HG02840 (cell line): Measurements from ENCODE around the gene SHISA9.

ENCODE experiments used
- ATAC-seq: cut with Tn5 transposase; IDR thresholded peaks from one replicate; pipeline ENCODE4 v1.9.1; 2021; ENCODE audit warnings: mild to moderate bottlenecking, moderate library complexity, moderate number of reproducible peaks; ENCODE audit not compliant: unreplicated experiment, low FRiP score

Gene SHISA9

DNA sequence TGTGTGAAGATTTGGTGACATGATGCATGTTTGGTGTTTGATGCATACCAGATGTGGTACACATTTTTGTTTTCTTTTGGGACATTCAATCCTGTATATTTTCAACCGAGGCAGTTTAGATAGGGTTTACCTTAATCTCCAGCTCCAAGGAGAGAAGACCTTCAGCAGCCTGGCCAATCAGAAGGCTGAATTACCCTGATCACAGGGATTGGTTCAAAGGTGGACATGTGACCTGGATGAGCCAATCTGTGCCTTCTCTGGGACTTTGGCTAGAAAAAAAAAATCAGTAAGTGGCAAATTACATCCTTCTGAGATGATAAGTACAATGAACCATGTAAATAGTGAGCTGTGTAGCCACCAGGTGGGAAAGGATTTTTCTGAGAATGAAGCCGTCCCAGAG, 205.1 kb downstream of the SHISA9 start:
- no peak for ATAC-seq

DNA sequence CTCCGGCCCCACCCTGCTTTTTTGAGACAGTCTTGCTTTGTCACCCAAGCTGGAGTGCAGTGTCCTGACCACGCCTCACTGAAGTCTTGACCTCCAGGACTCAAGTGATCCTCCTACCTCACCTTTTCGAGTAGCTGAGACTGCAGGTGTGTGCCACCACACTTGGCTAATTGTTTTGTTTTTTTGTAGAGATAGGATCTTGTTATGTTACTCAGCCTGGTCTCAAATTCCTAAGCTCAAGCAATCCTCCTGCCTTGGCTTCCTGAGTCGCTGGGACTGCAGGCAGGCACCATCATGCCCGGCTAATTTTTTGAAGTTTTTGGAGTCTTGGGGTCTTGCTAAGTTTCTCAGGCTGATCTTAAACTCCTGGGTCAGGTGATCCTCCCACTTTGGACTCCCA, 206.7 kb downstream of the SHISA9 start:
- ATAC-seq, result no peak

DNA sequence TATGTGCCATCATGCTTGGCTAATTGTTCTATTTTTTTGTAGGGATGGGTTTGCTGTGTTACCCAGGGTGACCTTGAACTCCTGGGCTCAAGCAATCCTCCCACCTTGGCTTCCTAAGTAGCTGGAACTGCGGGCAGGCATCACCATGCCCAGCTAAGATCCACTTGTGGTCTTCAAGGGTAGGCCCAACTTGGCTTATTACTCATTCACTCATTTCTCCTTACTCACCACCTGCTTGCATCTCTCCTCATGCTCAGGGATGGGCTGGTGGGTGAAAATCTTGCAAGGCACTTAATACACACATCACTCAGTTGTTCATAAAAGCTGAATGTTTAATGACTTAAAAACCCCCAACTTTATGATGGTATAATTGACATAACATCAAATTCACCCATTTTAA, 207.8 kb downstream of the SHISA9 start:
- no peak for ATAC-seq

DNA sequence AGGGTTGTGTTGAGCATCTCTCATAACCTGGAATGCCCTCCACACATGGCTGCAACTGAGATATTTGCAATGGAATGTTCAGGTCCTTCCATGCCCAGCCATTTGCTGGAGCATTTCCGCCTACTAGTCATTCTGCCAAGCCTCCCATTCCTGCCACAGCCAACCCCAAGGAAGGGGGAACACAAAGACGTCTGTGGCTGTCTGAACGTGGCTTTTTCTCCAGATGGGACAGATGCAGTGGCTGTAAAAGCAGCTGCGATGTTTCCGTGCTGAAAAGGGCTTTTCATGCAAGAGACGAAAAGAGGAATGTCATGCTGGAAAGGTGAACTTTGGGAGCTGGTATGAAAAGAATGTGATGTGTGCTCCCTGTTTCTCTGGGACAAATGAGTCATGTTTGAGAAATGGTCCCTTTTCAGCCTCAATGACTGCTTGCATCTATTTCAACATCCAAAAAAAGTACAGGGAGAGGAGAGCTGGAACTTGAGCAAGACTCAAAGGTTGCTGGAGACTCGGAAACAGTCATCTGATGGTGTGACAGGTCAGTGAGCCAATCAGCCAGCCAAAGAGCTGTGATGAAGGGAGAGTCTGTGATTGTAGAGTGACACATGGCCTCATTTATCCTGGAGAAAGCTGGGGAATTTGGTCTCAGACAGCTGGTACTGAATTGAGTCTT, 208.9 kb downstream of the SHISA9 start:
- ATAC-seq, result no peak

DNA sequence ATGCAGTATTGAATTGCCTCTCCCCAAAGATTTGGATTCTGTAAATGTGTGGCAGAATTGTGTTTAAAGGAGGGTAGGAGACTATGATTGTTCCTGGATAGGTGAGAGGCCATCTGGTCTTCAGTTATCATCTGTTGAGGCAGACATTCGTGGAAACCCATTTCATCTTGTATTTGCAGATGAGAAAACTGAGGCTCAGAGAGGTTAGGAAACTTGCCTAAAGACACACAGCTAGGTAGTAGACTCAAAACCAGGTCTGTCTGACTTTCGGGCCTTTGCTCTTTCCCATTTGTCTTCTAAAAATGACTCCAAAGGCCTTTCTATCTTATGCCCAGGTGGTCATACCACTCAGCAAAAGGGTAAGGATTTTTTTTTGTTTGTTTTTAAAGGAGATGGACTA, 210.3 kb downstream of the SHISA9 start:
- no peak for ATAC-seq

DNA sequence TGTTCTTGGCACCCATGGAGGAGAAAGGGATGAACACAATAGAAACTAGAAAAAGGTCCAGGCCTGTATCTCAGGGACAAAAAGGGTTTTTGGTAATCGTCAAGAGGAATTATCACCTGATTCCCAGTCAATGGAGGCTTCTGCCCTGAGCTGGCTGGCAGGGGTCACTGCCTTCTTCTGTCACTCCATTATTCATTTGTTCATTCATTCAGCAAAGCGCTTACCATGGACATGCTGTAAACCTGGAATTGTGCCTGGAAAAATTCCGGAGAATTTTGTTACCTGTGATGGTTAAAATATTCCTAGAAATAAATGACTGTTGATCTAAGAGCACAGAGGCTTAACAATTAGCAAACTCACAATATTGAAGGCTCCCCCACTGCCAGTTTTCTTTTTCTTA, 212.3 kb downstream of the SHISA9 start:
- no peak for ATAC-seq

DNA sequence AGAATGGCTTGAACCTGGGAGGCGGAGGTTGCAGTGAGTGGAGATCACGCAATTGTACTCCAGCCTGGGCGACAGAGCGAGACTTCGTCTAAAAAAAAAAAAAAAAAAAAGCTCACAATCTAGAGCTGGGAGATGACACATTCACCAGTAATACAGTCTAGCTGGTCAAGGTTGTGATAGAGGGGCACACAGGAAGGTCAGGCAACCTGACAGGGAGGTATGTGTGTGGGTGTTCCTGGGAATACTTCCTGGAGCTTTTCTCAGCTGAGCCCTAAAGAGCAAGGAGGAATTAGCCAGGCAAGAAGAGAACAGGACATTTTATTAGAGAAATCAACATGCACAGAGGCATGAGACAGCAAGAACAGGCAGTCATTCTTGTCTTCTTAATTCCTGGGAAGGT, 216.7 kb downstream of the SHISA9 start:
- no peak for ATAC-seq

DNA sequence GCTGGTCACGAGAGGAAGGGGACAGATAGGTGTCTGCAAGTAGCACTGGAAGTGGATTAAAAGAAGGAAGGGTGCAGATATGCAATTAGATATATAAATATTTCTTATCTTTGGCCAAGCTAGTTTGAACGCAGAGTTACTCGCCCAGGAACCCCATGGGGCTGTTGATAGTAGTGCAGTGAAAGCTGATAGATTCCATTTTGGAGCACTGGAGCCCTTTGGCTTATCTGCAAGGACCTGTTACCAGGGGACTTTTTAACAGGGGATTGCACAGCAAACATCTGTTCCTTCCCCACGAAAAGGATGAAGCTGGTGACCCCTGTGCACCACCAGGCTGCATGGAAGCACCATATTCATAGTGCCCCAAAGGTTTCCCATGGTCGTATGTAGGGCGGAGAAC, 218.7 kb downstream of the SHISA9 start:
- no peak for ATAC-seq

DNA sequence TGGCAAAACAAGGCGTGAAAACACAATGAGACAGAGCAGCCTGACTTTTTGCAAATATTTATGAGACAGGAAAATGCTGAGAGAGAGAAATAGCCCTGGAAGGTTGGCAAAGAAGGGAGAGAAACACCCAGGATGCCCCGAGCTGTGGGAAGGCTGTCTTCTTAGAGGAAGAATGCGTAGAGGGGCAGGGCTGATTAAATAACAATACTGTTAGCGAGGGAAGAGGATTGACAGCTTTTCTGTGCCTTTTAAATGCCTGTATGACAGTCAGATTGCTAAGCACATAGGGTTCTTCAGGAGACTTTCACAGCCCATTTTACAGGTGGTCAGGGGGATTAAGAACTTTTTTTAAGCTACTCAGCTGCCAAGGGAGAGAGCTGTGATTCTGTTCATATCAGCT, 219.2 kb downstream of the SHISA9 start:
- no peak for ATAC-seq

DNA sequence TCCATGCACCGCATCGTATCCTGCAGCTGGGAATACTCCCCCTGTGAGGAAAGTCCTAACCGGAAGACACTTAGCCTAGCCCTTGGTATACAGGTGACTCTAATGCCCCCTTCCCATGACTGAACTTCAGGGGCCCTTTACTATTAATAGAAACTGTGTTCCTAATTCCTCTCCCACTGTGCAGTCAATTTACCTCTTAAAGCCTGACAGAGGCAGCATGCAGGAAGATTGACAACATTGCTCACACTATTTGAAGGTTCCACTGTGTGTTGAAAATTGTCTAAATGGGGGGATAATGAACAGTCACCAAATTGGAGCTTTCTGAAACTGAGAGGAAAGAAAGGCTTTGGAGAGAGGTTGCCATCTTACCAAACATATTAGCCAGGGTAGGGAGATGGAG, 222.6 kb downstream of the SHISA9 start:
- ATAC-seq, result no peak

DNA sequence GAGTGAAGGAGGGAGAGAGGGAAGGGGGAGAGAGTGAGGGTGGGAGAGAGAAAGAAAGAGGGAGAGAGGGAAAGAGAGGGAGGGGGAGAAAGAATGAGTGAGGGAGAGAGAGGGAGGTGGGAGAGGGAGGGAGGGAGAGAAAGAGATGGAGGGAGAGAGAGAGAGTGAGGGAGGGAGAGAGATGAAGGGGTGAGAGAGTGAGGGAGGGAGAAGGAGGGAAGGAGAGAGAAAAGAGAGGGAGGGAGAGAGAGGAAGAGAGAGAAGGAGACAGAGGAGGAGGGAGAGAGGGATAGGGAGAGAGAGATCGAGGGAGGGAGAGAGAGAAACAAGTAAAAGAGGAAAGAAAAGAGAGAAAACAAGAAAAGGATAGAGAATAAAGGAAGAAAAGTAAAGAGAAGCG, 225.7 kb downstream of the SHISA9 start:
- ATAC-seq, result no peak

DNA sequence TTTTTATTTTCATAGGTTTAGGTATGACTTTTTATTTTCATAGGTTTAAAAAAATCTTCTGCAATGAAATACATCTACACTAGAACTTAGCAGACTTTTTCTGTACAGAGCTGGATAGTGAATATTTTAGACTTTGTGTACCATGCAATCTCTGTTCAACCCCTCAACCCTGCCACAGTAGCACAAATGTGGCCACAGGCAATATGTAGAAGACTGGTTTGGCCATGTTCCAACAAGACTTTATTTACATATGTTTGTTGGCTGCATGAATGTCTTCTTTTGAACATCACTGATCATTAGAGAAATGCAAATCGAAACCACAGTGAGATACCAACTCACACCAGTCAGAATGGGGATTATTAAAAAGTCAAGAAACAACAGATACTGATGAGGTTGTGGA, 229.2 kb downstream of the SHISA9 start:
- ATAC-seq, result no peak

DNA sequence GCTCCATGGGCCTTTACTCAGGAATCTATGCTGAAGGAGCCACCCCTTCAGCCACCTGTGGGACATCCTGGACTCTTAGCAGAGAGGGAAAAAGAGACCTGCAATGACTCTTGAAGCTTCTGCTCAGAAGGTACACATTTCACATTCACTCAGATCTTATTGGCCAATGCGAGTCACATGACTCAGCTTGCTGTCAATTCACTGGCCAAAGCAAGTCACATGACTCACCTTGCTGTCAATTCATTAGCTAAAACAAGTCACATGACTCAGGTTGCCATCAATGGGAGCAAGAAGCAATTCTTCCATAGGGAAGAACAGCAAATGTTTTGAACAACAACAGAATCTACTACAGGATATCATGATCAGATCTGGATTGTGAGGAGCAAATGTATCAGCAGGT, 233.4 kb downstream of the SHISA9 start:
- no peak for ATAC-seq

DNA sequence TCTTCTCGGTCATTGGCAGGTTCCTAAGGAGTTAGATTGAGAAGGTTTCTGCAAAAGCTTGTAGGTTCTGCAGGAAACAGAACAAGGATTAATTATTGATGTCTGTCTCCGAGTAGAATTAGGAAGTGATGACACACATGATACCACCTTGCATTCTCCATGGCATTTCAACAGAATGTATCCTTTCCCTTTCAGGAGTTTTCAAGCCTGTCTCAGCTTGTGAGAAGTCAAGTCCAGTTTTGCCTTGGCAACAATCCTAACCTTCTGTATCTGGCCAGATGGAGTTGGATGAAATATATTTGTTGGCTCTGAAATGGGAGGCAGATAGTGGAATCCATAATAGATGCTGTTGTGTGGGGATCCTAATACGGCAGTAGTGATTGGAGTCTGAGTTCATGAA, 235.5 kb downstream of the SHISA9 start:
- ATAC-seq, result no peak

DNA sequence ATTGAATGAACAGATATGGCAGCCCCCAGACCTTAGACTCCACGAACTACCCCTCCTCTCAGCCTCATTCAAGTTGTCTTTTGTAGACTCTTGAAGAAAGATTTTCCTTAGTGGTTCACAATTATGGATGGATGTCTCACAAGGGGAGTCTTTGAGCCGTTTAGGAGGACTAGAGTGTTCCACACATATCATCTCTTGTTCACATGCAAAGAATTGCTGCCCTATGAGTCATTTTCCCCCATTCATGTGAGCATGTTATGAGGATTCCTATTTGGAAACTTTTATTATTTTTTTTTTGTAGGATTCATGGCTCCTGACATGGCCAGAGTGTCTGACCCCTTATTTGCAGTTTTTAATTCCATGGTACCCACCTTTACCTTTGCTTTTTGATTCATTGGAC, 237.1 kb downstream of the SHISA9 start:
- ATAC-seq, result no peak

DNA sequence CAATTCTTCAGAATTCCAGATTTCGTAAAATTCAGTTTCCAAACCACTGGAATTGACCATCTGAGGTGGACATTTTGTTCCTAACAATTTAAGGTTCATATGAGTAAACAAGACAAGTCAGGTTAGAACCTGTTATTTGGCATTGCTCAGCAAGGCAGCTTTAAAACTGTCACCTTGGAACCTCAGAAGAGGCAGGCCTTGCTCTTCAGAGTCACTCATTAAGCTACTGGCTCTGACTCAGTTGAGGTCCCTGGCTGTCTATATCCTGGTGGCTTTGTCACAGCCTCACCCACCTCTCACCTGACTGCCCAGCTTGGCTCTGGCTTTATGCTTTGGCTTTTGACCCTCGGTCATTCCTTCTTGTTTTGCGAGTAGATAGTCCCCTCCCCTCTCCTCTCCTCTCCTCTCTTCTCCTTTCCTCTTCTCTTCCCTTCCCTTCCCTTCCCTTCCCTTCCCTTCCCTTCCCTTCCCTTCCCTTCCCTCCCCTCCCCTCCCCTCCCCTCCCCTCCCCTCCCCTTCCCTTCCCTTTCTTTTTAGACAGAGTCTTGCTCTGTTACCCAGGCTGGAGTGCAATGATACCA, 238.4 kb downstream of the SHISA9 start:
- no peak for ATAC-seq

DNA sequence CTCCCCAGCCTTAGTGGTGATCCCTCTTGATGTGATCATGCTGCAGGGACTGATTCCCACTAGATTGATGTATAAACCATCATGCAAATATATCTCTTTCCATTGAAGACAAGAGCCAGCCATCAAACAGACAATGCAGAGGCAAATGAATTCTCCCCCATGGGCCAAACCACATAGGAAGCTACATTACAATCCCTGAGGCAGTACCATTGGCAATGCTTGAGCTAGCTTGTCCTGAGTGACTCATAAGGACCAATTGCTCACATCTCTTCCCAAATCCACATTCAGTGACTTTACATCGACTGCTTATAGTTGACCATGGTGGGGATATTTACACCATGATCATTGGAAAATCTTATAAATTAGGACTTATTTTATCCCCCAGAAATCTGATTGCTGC, 242.2 kb downstream of the SHISA9 start:
- ATAC-seq, result no peak

DNA sequence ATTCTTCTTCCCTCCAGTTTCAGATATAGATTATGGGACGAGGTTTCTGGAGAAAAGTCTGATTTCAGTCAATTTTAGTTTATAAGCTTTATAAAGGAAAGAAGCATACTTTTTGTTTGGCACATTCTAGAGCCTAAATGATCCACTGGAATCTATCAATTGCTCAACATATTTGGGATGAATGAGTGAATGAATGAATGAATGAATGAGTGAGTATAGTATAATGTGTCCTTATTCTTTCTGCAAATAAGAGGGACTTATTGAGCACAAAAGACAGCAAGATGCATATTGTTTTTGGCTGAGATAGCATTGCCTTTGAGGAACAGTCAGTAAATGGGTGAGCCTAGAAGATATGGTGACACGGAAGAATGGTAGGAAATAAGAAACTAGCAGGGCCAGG, 245.4 kb downstream of the SHISA9 start:
- no peak for ATAC-seq

DNA sequence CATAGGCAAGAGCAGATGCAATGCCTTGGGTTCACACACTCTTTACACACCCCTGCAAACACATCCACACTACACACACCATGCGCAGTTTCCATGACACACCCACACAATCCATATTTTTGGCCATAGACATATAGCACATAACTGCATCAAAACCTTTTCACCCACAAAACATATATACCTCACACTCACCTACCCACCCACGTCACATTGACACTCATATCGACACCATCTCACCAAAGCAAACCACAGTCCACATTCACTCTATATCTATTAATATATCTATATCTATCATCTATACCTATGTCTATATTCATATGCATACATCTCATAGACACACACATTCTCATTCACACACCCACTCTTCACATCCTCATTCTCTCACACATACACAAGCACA, 246.9 kb downstream of the SHISA9 start:
- ATAC-seq, result no peak

DNA sequence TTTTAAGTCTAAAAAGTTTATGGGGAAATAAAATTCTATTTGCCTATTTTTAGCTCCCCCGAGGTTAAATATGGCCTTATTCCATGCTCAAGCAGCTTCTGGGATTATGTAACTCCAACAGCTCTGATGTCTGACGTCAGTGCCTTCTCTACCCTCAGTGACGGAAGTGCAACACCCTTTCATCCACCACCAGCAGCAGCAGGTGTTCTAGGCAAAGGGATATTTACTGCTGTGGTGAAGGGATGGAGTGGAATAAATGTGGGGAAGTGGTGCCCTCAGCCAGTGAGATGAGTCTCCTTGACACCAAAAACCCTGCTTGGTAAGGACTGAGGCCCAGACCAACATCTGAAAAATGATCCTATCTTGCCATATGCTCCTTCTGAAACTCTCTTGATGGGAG, 247.4 kb downstream of the SHISA9 start:
- ATAC-seq, result no peak

DNA sequence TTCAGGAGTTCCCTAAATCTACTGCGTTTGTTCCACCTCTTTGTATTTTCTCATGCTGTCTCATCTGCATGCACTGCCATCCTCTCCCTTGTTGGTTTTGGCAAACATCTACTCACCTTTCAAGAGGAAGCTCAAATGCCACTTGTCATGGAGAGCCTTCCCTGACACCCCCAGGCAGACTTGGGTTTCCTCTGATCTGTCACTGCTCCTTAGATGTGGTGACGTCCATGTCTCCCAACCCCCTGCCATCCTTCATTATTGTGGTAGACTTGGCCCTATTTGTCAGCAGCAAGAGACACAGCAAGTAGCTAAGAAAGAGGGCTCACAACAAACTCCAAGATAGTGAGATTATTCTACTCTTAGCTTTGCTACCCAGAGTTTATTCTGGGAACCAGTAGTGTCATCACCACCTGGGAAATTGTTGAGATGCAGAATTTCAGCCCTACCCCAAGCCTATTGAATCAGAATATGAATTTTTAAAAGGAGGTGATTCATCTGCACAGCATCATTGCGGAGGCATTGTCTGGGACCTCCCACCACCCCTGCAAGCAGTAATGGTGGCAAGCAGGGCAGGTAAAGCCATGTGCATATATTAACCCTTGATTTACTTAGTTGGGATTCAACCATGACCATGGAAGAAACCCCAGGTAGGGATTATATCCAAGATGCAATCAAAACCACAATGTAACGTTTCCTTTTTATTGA, 248.9 kb downstream of the SHISA9 start:
- ATAC-seq, result no peak

DNA sequence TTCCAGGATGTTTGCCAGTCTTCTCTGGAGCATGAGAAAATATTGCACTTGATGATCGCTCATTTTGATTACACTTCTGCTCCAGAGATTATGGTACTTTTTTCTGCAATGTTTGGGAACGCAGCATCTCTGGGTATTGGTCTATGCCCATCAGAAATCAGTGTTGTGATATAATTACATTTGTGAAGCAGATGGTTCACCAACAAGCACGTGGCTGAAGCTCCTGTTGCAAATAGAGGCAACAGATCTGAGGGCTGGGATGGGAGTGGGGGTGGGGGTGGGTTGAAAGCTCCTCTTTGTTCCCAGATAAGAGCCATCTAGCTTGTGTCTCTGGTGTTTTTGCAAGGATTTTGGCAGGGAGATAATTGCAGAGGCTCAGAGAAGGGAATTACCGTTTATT, 252.3 kb downstream of the SHISA9 start:
- ATAC-seq, result no peak
